Smooth muscle cell (in vitro differentiated cells): ENCODE results near the gene SLCO2A1. TPM values are rescaled to one million over a fixed set of nuclear protein-coding genes. Genes with fewer than 3 reads are reported as not detected.

Experiments used
- DNase-seq: peaks from one replicate; lab custom pipeline; 2025; ENCODE audit not compliant: unreplicated experiment; lab: John Stamatoyannopoulos, UW
- H2AFZ ChIP-seq: fragments of 200-600 bp; sonication (generic); 2 replicates; pipeline ENCODE4 v1.6.0; 2016; ENCODE audit warnings: antibody characterized with exemption, low read depth, mild to moderate bottlenecking
- H3F3A ChIP-seq: fragments of 200-600 bp; sonication (generic); 2 replicates; pipeline ENCODE4 v1.6.0; 2017; ENCODE audit warnings: antibody characterized with exemption, low read depth
- H3K27ac ChIP-seq: fragments of 200-600 bp; sonication (generic); 2 replicates; pipeline ENCODE4 v1.5.1; 2016; ENCODE audit warnings: low read depth, mild to moderate bottlenecking
- H3K27me3 ChIP-seq: fragments of 200-600 bp; sonication (generic); 2 replicates; pipeline ENCODE4 v1.6.1; 2016; ENCODE audit warnings: low read depth, mild to moderate bottlenecking
- H3K36me3 ChIP-seq: fragments of 200-600 bp; sonication (generic); 2 replicates; pipeline ENCODE4 v1.5.1; 2016; ENCODE audit warnings: low read depth
- H3K4me1 ChIP-seq: fragments of 200-600 bp; sonication (generic); 2 replicates; pipeline ENCODE4 v1.5.1; 2016; ENCODE audit warnings: low read depth
- H3K4me2 ChIP-seq: fragments of 200-600 bp; sonication (generic); 2 replicates; pipeline ENCODE4 v1.6.0; 2016; ENCODE audit warnings: mild to moderate bottlenecking
- H3K4me3 ChIP-seq: fragments of 200-600 bp; sonication (generic); 2 replicates; pipeline ENCODE4 v1.5.1; 2016; ENCODE audit warnings: mild to moderate bottlenecking
- H3K79me2 ChIP-seq: fragments of 200-600 bp; sonication (generic); 2 replicates; pipeline ENCODE4 v1.6.0; 2016; ENCODE audit warnings: low read depth, mild to moderate bottlenecking
- H3K9ac ChIP-seq: fragments of 200-600 bp; sonication (generic); 2 replicates; pipeline ENCODE4 v1.6.0; 2016; ENCODE audit warnings: low read depth
- H3K9me3 ChIP-seq: fragments of 200-600 bp; sonication (generic); replicated peaks from 2 replicates; pipeline ENCODE4 v1.5.1; 2016; ENCODE audit warnings: low read depth
- H4K20me1 ChIP-seq: fragments of 200-600 bp; sonication (generic); 2 replicates; pipeline ENCODE4 v1.6.0; 2016; ENCODE audit warnings: low read depth
- CTCF ChIP-seq: fragments of 200-600 bp; sonication (generic); IDR thresholded peaks from 2 replicates; pipeline ENCODE4 v1.5.1; 2017; ENCODE audit warnings: borderline replicate concordance, mild to moderate bottlenecking, antibody characterized with exemption; ENCODE audit not compliant: insufficient read depth, poor library complexity, severe bottlenecking
- WGBS: methylation state at CpG from one replicate; pipeline ENCODE4 v1.1.7; 2016; ENCODE audit warnings: low lambda C conversion rate; 5-methylcytosine and 5-hydroxymethylcytosine counted together
- polyA plus RNA-seq: library from polyadenylated mRNA; unstranded; fragments of >200 nt; fragmentation: Nextera tagmentation; extraction: Ambion mirVana; gene quantifications from 2 replicates; pipeline ENCODE4 v1.2.1, GENCODE V29; 2016
- total RNA-seq: library from RNA; depleted of rRNA; stranded (reverse); fragments of >200 nt; gene quantifications from 2 replicates; pipeline ENCODE4 v1.2.3, GENCODE V29; 2014

Gene SLCO2A1
- total and polyA plus RNA-seq, 2 experiments from 2014 or later = 7.7 to 14.2 TPM

GRCh38 chr3:133964547-133964946, 65.2 kb downstream of the SLCO2A1 start:
- Histone ChIP-seq H3K36me3 (no peaks in the 10 kb centered on the region), H3K4me3 (no peak overlapping the region), H3K27me3 (no peaks in the 10 kb centered on the region), H3K4me2 (no peak overlapping the region), H3K9me3 (no peaks in the 10 kb centered on the region), H3K27ac (no peak overlapping the region), H3K79me2 (no peaks in the 10 kb centered on the region), H3K4me1 (no peaks in the 10 kb centered on the region), H2AFZ (no peak overlapping the region), H4K20me1 (no peaks in the 10 kb centered on the region), H3F3A (no peaks in the 10 kb centered on the region), H3K9ac (no peak overlapping the region)
- WGBS = 93% methylated on average over 3 of the region's 3 CpGs
- TF ChIP-seq CTCF = no peak
- no peak for DNase-seq

- Histone ChIP-seq H3K4me1 (no peaks in the 10 kb centered on the region), H3K79me2 (no peaks in the 10 kb centered on the region), H3K9ac (no peak overlapping the region), H3K4me3 (no peak overlapping the region), H3K27ac (no peak overlapping the region), H3F3A (no peaks in the 10 kb centered on the region), H2AFZ (no peak overlapping the region), H3K36me3 (no peaks in the 10 kb centered on the region), H3K4me2 (no peak overlapping the region), H3K27me3 (no peaks in the 10 kb centered on the region), H4K20me1 (no peaks in the 10 kb centered on the region), H3K9me3 (no peaks in the 10 kb centered on the region)
- no peak for TF ChIP-seq CTCF
- DNase-seq = no peak
- 93% methylated on average over 7 of the region's 7 CpGs for WGBS
Measured at GRCh38 chr3:133963657-133964396, 65.9 kb downstream of the SLCO2A1 start.

GRCh38 chr3:133962849-133963248, 66.9 kb downstream of the SLCO2A1 start:
- no peaks in the 10 kb centered on the region for H3F3A ChIP-seq
- no peak overlapping the region for H3K9ac ChIP-seq
- no peak overlapping the region for H3K4me3 ChIP-seq
- 53% methylated on average over 2 of the region's 2 CpGs for WGBS
- no peaks in the 10 kb centered on the region for H3K4me1 ChIP-seq
- H4K20me1 ChIP-seq = no peaks in the 10 kb centered on the region
- no peak overlapping the region for H3K4me2 ChIP-seq
- no peaks in the 10 kb centered on the region for H3K9me3 ChIP-seq
- no peaks in the 10 kb centered on the region for H3K36me3 ChIP-seq
- H3K79me2 ChIP-seq = no peaks in the 10 kb centered on the region
- no peak overlapping the region for H3K27ac ChIP-seq
- no peak overlapping the region for H2AFZ ChIP-seq
- DNase-seq = no peak
- TF ChIP-seq CTCF = no peak
- no peaks in the 10 kb centered on the region for H3K27me3 ChIP-seq
